Peyer's patch (tissue), 4 donors: Measurements from ENCODE around the gene UGT1A9.

ENCODE experiments used
- CTCF ChIP-seq, 6 experiments: fragments of 450-650 bp in 4 of 6; fragments of 200-600 bp in 2 of 6; sonication (generic) in 1 of 6; IDR thresholded peaks; one replicate each; pipeline ENCODE4 v1.5.1; 2017 to 2019; ENCODE audit warnings: antibody characterized with exemption in 6 of 6, mild to moderate bottlenecking in 3 of 6, moderate library complexity in 1 of 6
- POLR2A ChIP-seq, 2 donors: fragments of 450-650 bp; IDR thresholded peaks; one replicate each; pipeline ENCODE4 v1.5.1; 2017; ENCODE audit warnings: antibody characterized with exemption in 2 of 2, mild to moderate bottlenecking in 2 of 2, moderate library complexity in 2 of 2

GRCh38 chr2:233686928-233687327 is 15.2 kb downstream of the UGT1A9 start:
- TF ChIP-seq POLR2A (IDR thresholded peaks at IDR 0.05) (no peak), CTCF (IDR thresholded peaks at IDR 0.05) (no peak)
